Left ventricle myocardium superior (tissue), 1 donor: ENCODE data around the gene ERVFRD-1. TPM values are rescaled to one million over a fixed set of nuclear protein-coding genes. Genes with fewer than 3 reads are reported as not detected.

Source experiments
- ATAC-seq: fragments of 200-7000 bp; cut with Tn5 transposase; one replicate; pipeline ENCODE4 v1.9.1; 2020; ENCODE audit warnings: mild to moderate bottlenecking, moderate library complexity
- DNase-seq: peaks from one replicate; pipeline ENCODE4 v3.0.0-alpha.2; 2020
- intact Hi-C: fragments of 100-400 bp; cut with micrococcal nuclease; formaldehyde crosslinking; loops from one replicate; pipeline ENCODE4 v1.11.0; 2022
- total RNA-seq: library from RNA; stranded (reverse); fragmentation: NEBNext Ultra II Directional; extraction: Animal tissue kit (Norgen Biotek cat#: 25700); gene quantifications from one replicate; pipeline ENCODE4 v1.2.1, GENCODE V29; 2021
- donor health status: DM: no; HTN: yes; CAD: no; lungs with severe emphysema.

The ERVFRD-1 gene
- total RNA-seq, 1 donor from 2014 or later: 0.12 TPM

DNA sequence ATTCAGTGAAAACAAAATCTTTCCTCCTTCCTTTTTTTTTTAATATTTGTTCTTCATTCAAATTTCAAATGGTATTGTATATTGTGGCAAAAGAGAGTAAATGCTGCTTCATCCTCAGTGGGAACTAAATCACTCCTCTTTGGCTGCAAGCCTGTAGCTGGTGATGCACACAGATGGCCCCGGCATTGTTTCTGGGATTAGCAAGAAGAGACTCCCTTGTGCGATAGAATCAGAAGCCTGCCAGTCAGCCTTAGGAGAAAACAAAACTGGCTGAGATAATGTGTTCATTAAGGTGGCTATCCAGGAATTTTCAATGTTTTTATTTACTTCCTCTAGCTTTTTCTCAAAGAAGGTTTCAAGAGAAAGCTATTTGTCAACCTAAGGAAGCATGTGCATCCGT is 46.7 kb downstream of the ERVFRD-1 start:
- intact Hi-C loops: loop anchor here (5.0 to 10.0 kb wide), 2 partner anchors 113 to 590 kb away; no protein-coding TSS in a partner anchor
- DNase-seq (no peak), ATAC-seq (no peak)

GRCh38 chr6:11062715-11063114 is 48.8 kb downstream of the ERVFRD-1 start:
- no peak for ATAC-seq
- intact Hi-C loops: loop anchor here (10.0 kb wide), 1 partner anchor 588 kb away; no protein-coding TSS in a partner anchor
- DNase-seq: no peak

DNA sequence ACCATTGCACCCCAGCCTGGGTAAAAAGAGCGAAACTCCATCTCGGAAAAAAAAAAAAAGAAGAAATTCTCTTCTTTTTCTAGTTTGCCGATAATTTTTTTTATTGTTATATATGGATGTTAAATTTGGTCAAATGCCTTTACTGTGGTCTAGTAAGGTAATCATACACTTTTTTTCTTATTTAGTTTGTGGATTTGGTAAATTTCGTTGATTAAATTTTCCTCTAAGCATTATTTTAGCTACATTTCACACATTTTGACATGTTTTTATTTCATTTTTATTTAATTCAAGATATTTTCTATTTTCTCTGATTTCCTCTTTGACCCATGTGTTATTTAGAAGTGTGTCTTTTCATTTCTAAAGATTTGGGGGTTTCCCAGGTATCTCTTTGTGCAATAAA is 49.4 kb downstream of the ERVFRD-1 start:
- no peak for DNase-seq
- intact Hi-C loops: loop anchor here (10.0 kb wide), 1 partner anchor 587 kb away; no protein-coding TSS in a partner anchor
- ATAC-seq: no peak

DNA sequence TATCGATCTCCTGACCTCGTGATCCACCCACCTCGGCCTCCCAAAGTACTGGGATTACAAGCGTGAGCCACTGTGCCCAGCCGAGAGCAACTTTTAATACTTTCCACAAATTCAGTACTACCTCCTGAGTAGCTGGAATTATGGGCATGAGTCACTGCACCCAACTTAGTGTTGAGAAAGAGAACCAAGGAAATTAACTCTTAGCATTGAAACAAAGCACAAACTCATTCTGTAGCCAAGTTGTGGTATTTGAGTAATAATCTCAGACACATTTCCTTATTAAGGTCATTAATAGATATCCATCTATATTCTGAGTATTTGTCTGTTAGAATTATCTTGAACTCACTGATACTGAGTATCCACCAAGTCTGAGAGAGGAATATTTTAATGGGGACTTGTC is 53.1 kb downstream of the ERVFRD-1 start:
- intact Hi-C loops: no loop called here
- ATAC-seq (no peak), DNase-seq (no peak)

DNA sequence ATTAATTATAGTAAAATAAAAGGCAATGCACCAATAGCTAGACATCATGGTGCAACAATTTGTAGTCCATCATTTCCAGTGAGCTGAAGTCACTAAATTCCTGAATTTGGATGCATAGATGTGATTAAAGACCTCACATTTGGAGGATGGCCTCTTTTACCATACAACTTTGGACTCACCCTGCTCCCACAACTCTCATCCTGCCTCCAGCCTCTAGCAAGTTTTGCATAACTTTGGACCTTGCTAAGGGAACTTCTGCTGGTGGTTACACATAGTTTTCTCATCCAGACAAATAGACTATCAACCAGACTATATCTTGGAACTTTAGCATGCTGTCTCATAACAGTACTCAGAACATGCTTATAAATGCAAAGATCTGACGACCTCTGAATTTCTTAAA is 54.7 kb downstream of the ERVFRD-1 start:
- DNase-seq: no peak
- intact Hi-C loops: no loop called here
- no peak for ATAC-seq

DNA sequence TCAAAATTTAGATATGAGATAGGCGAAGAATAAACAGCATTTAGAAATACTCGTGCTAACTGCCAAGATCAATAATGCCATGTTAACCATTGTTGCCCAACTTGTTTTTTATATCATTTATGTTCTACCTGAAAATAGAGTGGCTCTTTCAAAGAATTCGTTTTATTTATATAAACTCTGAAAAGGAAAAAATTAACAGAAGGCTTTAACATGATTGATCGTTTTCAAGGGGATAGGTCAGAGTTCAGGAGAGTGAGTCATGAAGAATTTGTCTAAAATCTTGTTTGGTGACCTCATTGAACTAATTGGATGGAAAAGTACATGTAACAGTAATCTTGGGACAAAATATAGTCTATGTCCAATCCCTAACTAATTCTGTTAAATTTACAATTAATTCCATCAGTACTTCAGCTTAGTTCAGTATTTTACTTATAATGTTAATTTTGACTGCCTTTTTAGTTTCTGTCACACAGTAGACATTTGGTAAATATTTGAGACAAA is 56.3 kb downstream of the ERVFRD-1 start:
- intact Hi-C loops: no loop called here
- DNase-seq (no peak), ATAC-seq (no peak)

- no peak for ATAC-seq
- DNase-seq: no peak
- intact Hi-C loops: no loop called here
These were observed 56.8 kb downstream of the ERVFRD-1 start for GRCh38 chr6:11054722-11055121.

DNA sequence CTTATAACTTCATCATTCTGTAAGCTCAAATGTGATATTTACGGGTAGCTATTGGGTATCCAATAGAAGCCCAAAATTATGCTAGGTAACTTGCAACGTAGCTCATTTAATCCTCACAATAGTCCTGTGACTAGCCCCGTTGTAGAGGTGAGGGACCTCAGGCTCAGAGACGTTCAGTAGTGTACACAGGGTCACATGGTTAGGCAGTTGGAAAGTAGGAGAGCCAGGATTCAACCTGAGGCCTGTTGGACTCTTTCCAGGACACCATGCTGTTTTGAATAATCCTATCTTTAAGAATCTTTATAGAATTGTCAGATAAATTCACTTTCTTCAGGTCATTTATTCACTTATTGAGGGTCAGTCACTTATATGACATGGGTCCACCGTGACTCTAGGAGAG is 58.2 kb downstream of the ERVFRD-1 start:
- ATAC-seq (no peak), DNase-seq (no peak)
- intact Hi-C loops: no loop called here

Other genes starting within 250 kb of the ERVFRD-1 start
- not detected for gene GCM2, start 229.7 kb downstream of the ERVFRD-1 start, total RNA-seq
- 1.1 TPM for gene SYCP2L, start 224.7 kb downstream of the ERVFRD-1 start, total RNA-seq
- 1.3 TPM for gene ELOVL2, start 67.4 kb downstream of the ERVFRD-1 start, total RNA-seq
- gene SMIM13, start 17.9 kb downstream of the ERVFRD-1 start, total RNA-seq: 13.1 TPM
- 31.1 TPM for gene NEDD9, start 120.9 kb upstream of the ERVFRD-1 start, total RNA-seq